Right atrium auricular region (tissue), 2 donors: ENCODE results near the gene THYN1. TPM values are rescaled to one million over a fixed set of nuclear protein-coding genes. Genes with fewer than 3 reads are reported as not detected.

Source experiments
- DNase-seq: peaks from one replicate; pipeline ENCODE4 v3.0.0-alpha.2; 2019; ENCODE audit warnings: low spot score
- H3K27ac ChIP-seq, 2 donors: fragments of 200-600 bp; sonication (generic); 1 replicate in 1 of 2; 2 replicates in 1 of 2; pipeline ENCODE4 v1.5.1; 2016 to 2019
- H3K27me3 ChIP-seq, 2 donors: fragments of 200-600 bp; sonication (generic); one replicate each; pipeline versions ENCODE4 v1.5.1 to v1.6.0; 2017 to 2019
- H3K36me3 ChIP-seq: fragments of 200-600 bp; sonication (generic); one replicate; pipeline ENCODE4 v1.5.1; 2016
- H3K4me1 ChIP-seq, 2 donors: fragments of 200-600 bp; sonication (generic); one replicate each; pipeline versions ENCODE4 v1.5.1 to v1.6.0; 2017 to 2019
- H3K4me3 ChIP-seq, 2 donors: fragments of 200-600 bp; sonication (generic); 1 replicate in 1 of 2; 2 replicates in 1 of 2; pipeline ENCODE4 v1.5.1; 2017 to 2019; ENCODE audit warnings: mild to moderate bottlenecking in 1 of 2, moderate library complexity in 1 of 2
- H3K9me3 ChIP-seq, 2 donors: fragments of 200-600 bp; sonication (generic); one replicate each; pipeline ENCODE4 v1.5.1; 2019
- total RNA-seq, 2 donors: library from RNA; depleted of rRNA; stranded (reverse); fragments of >200 nt; gene quantifications; one replicate each; pipeline ENCODE4 v1.1.0, GENCODE V29; 2016
- TF ChIP-seq, protein P1 (sequence below), 2 donors: fragments of 200-600 bp; sonication (generic); IDR thresholded peaks; one replicate each; pipeline ENCODE4 v1.5.1; 2019; ENCODE audit warnings: antibody characterized with exemption in 2 of 2

The THYN1 gene
- total RNA-seq, 2 donors from 2014 or later = 35.8 to 47.1 TPM

- H3K4me1 ChIP-seq = no peaks in the 10 kb centered on the region
- TF ChIP-seq, protein P1, sequence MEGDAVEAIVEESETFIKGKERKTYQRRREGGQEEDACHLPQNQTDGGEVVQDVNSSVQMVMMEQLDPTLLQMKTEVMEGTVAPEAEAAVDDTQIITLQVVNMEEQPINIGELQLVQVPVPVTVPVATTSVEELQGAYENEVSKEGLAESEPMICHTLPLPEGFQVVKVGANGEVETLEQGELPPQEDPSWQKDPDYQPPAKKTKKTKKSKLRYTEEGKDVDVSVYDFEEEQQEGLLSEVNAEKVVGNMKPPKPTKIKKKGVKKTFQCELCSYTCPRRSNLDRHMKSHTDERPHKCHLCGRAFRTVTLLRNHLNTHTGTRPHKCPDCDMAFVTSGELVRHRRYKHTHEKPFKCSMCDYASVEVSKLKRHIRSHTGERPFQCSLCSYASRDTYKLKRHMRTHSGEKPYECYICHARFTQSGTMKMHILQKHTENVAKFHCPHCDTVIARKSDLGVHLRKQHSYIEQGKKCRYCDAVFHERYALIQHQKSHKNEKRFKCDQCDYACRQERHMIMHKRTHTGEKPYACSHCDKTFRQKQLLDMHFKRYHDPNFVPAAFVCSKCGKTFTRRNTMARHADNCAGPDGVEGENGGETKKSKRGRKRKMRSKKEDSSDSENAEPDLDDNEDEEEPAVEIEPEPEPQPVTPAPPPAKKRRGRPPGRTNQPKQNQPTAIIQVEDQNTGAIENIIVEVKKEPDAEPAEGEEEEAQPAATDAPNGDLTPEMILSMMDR (IDR thresholded peaks at IDR 0.05) = no peak
- no peak overlapping the region for H3K4me3 ChIP-seq
- no peaks in the 10 kb centered on the region for H3K9me3 ChIP-seq
- DNase-seq = no peak
- H3K27ac ChIP-seq = no peak overlapping the region
- no peaks in the 10 kb centered on the region for H3K27me3 ChIP-seq
- peaks cover 10% of the 10 kb centered on the region for H3K36me3 ChIP-seq
These were observed 37.3 kb downstream of the THYN1 start for GRCh38 chr11:134215836-134216235.

GRCh38 chr11:134207538-134208239 is 45.5 kb downstream of the THYN1 start:
- TF ChIP-seq, protein P1 (IDR thresholded peaks at IDR 0.05) = peak; percentile 55 to 70
- peaks cover 41% of the 10 kb centered on the region for H3K36me3 ChIP-seq

DNA sequence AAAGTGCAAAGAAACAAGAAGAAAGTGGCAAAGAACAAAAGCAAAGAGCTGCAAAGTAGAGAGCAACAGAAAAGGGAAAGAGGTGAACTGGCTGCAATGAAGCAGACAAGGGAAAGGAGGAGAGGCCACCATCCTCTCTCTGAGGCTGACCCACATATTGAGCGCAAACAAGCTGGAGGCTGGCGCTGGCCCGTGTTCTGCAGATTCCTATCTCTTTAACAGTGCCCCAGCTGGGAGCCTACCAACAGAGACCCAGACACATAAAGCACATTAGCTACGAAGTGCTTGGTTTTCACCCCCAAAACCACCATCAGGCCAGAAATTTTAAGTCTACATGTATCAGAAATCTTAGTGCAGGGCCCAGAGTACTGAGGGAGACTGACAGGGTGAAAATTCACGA is 47.0 kb downstream of the THYN1 start:
- no peak overlapping the region for H3K4me3 ChIP-seq
- no peaks in the 10 kb centered on the region for H3K9me3 ChIP-seq
- no peaks in the 10 kb centered on the region for H3K27me3 ChIP-seq
- no peaks in the 10 kb centered on the region for H3K4me1 ChIP-seq
- TF ChIP-seq, protein P1 (IDR thresholded peaks at IDR 0.05) = no peak
- peaks cover 50% of the 10 kb centered on the region for H3K36me3 ChIP-seq
- no peak for DNase-seq
- no peak overlapping the region for H3K27ac ChIP-seq

More at GRCh38 chr11:134207538-134208239, 45.5 kb downstream of the THYN1 start:
- no peaks in the 10 kb centered on the region for H3K9me3 ChIP-seq
- H3K4me3 ChIP-seq = no peak overlapping the region
- no peak for DNase-seq
- no peaks in the 10 kb centered on the region for H3K4me1 ChIP-seq
- H3K27me3 ChIP-seq = no peaks in the 10 kb centered on the region
- no peak overlapping the region for H3K27ac ChIP-seq

GRCh38 chr11:134205729-134206128 is 47.4 kb downstream of the THYN1 start:
- H3K4me3 ChIP-seq = no peak overlapping the region
- DNase-seq = no peak
- H3K27ac ChIP-seq = no peak overlapping the region
- TF ChIP-seq, protein P1 (IDR thresholded peaks at IDR 0.05) = no peak
- H3K27me3 ChIP-seq = no peaks in the 10 kb centered on the region
- H3K4me1 ChIP-seq = no peaks in the 10 kb centered on the region
- H3K9me3 ChIP-seq = no peaks in the 10 kb centered on the region
- H3K36me3 ChIP-seq = peaks cover 50% of the 10 kb centered on the region

GRCh38 chr11:134202661-134203060 is 50.5 kb downstream of the THYN1 start:
- Histone ChIP-seq H3K4me3 (no peak overlapping the region), H3K27ac (no peak overlapping the region), H3K36me3 (peaks cover 36% of the 10 kb centered on the region), H3K27me3 (no peaks in the 10 kb centered on the region), H3K4me1 (no peaks in the 10 kb centered on the region), H3K9me3 (no peaks in the 10 kb centered on the region)
- TF ChIP-seq, protein P1 (IDR thresholded peaks at IDR 0.05) = no peak
- no peak for DNase-seq

DNA sequence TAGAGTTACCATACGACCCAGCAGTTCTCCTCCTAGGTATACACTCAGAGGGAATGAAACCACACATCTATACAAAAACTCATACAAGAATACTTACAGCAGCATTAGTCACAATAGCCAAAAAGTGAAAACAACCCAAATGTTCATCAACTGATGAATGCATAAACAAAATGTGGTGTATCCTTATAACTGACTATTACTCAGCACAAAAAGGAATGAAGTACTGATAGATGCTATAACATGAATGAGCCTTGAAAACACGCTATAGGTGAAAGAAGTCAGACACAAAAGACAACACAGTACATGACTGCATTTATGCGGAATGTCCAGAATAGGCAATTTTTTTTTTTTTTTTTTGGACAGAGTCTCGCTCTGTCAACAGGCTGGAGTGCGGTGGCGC is 52.5 kb downstream of the THYN1 start:
- Histone ChIP-seq H3K36me3 (peaks cover 28% of the 10 kb centered on the region), H3K4me1 (no peaks in the 10 kb centered on the region), H3K4me3 (no peak overlapping the region), H3K27me3 (no peaks in the 10 kb centered on the region), H3K9me3 (no peaks in the 10 kb centered on the region), H3K27ac (no peak overlapping the region)
- TF ChIP-seq, protein P1 (IDR thresholded peaks at IDR 0.05) = no peak
- DNase-seq = no peak
